Left renal cortex interstitium (tissue), 4 donors: ENCODE data around the gene RNF212. TPM values are rescaled to one million over a fixed set of nuclear protein-coding genes. Genes with fewer than 3 reads are reported as not detected.
"Not testable (repeated sequence)": the region's sequence is repeated elsewhere in the genome, so short reads cannot be mapped to it uniquely, and the experiment has no call there.

Experiments
- DNase-seq, 4 donors: peaks; one replicate each; pipeline ENCODE4 v3.0.0-alpha.2; 2013; ENCODE audit warnings: low read depth in 4 of 4, low spot score in 2 of 4, missing footprints in 1 of 4
- polyA plus RNA-seq, 4 donors: library from polyadenylated mRNA; unstranded; fragments of 120-200 nt; gene quantifications; one replicate each; pipeline ENCODE4 v1.2.1, GENCODE V29; 2013; ENCODE audit not compliant: insufficient read length in 4 of 4

Gene RNF212
- 10 to 100 TPM; 13.2 to 23.5 (median 17.0) TPM for polyA plus RNA-seq

GRCh38 chr4:1113311-1114009 lies at the start of gene RNF212:
TSS of gene RNF212 (minus strand) at chr4:1113564. CDS start at chr4:1113464, 100 bp downstream.
- DNase-seq: no peak

- DNase-seq: no peak
Observed at GRCh38 chr4:1160351-1160750, 47.0 kb upstream of the RNF212 start.

- DNase-seq: no peak
Observed at GRCh38 chr4:1156069-1156468, 42.7 kb upstream of the RNF212 start.

GRCh38 chr4:1155314-1155713 lies 42.0 kb upstream of the RNF212 start:
- no peak for DNase-seq

GRCh38 chr4:1154523-1155182 lies 41.3 kb upstream of the RNF212 start:
- DNase-seq: no peak

- DNase-seq: no peak
Observed at GRCh38 chr4:1154126-1154522, 40.8 kb upstream of the RNF212 start.

- DNase-seq: no peak
Observed at GRCh38 chr4:1153567-1154090, 40.3 kb upstream of the RNF212 start.

GRCh38 chr4:1152290-1152689 lies 38.9 kb upstream of the RNF212 start:
- no peak for DNase-seq

- no peak for DNase-seq
Observed at GRCh38 chr4:1151541-1151940, 38.2 kb upstream of the RNF212 start.

GRCh38 chr4:1150875-1151274 lies 37.5 kb upstream of the RNF212 start:
- no peak for DNase-seq

GRCh38 chr4:1139860-1140259 lies 26.5 kb upstream of the RNF212 start:
- no peak for DNase-seq

- DNase-seq: no peak
Observed at GRCh38 chr4:1137850-1138249, 24.5 kb upstream of the RNF212 start.

GRCh38 chr4:1137063-1137776 lies 23.9 kb upstream of the RNF212 start:
- no peak for DNase-seq

- no peak for DNase-seq
Observed at GRCh38 chr4:1136048-1136447, 22.7 kb upstream of the RNF212 start.

- DNase-seq: no peak
Observed at GRCh38 chr4:1133033-1133432, 19.7 kb upstream of the RNF212 start.

GRCh38 chr4:1130316-1131186 lies 17.2 kb upstream of the RNF212 start:
- peak in 3 of 4 donors; percentile 56 to 72 (median 60) for DNase-seq

GRCh38 chr4:1126506-1126905 lies 13.1 kb upstream of the RNF212 start:
- no peak for DNase-seq

- DNase-seq: not testable (repeated sequence)
Observed at GRCh38 chr4:1125466-1125865, 12.1 kb upstream of the RNF212 start.

- DNase-seq: no peak
Observed at GRCh38 chr4:1124818-1125217, 11.5 kb upstream of the RNF212 start.

GRCh38 chr4:1122505-1122904 lies 9.1 kb upstream of the RNF212 start:
- no peak for DNase-seq
